Neural progenitor cell (in vitro differentiated cells): ENCODE data around the gene DYSF. TPM values are rescaled to one million over a fixed set of nuclear protein-coding genes. Genes with fewer than 3 reads are reported as not detected.

ENCODE experiments used
- DNase-seq: peaks from one replicate; pipeline ENCODE4 v3.0.0-alpha.2; 2016; ENCODE audit warnings: low spot score
- H2AFZ ChIP-seq: fragments of 200-600 bp; sonication (generic); replicated peaks from 2 replicates; pipeline ENCODE4 v1.6.1; 2016; ENCODE audit warnings: antibody characterized with exemption
- H3F3A ChIP-seq: fragments of 200-600 bp; sonication (generic); 2 replicates; pipeline ENCODE4 v1.6.1; 2016; ENCODE audit warnings: antibody characterized with exemption, low read depth
- H3K27ac ChIP-seq: fragments of 200-600 bp; sonication (generic); 2 replicates; pipeline ENCODE4 v1.5.1; 2016; ENCODE audit warnings: mild to moderate bottlenecking
- H3K27me3 ChIP-seq: fragments of 200-600 bp; sonication (generic); 2 replicates; pipeline ENCODE4 v1.6.1; 2016; ENCODE audit warnings: mild to moderate bottlenecking, moderate library complexity
- H3K36me3 ChIP-seq: fragments of 200-600 bp; sonication (generic); 2 replicates; pipeline ENCODE4 v1.5.1; 2016
- H3K4me1 ChIP-seq: fragments of 200-600 bp; sonication (generic); 2 replicates; pipeline ENCODE4 v1.6.1; 2016; ENCODE audit warnings: mixed run types
- H3K4me2 ChIP-seq: fragments of 200-600 bp; sonication (generic); 2 replicates; pipeline ENCODE4 v1.6.1; 2016
- H3K4me3 ChIP-seq: fragments of 200-600 bp; sonication (generic); 2 replicates; pipeline ENCODE4 v1.5.1; 2016
- H3K79me2 ChIP-seq: fragments of 200-600 bp; sonication (generic); 2 replicates; pipeline ENCODE4 v1.6.1; 2016; ENCODE audit warnings: low read depth
- H3K9ac ChIP-seq: fragments of 200-600 bp; sonication (generic); 2 replicates; pipeline ENCODE4 v1.6.1; 2016
- H3K9me3 ChIP-seq: fragments of 200-600 bp; sonication (generic); 2 replicates; pipeline ENCODE4 v1.5.1; 2016; ENCODE audit warnings: low read depth
- H4K20me1 ChIP-seq: fragments of 200-600 bp; sonication (generic); 2 replicates; pipeline ENCODE4 v1.6.1; 2016; ENCODE audit warnings: low read depth
- H3K27ac Mint-ChIP-seq: 3 replicates; pipeline ENCODE4 v1.8.0; 2021; ENCODE audit warnings: mixed read lengths
- H3K27me3 Mint-ChIP-seq: 2 replicates; pipeline ENCODE4 v1.8.0; 2022; ENCODE audit warnings: low read depth, mild to moderate bottlenecking, inconsistent platforms, moderate library complexity, mixed read lengths; ENCODE audit not compliant: insufficient read depth
- H3K36me3 Mint-ChIP-seq: 3 replicates; pipeline ENCODE4 v1.8.0; 2021; ENCODE audit warnings: mixed read lengths
- H3K4me1 Mint-ChIP-seq: 3 replicates; pipeline ENCODE4 v1.8.0; 2021; ENCODE audit warnings: mixed read lengths
- H3K4me3 Mint-ChIP-seq: 3 replicates; pipeline ENCODE4 v1.8.0; 2021; ENCODE audit warnings: mild to moderate bottlenecking, moderate library complexity, mixed read lengths
- H3K9me3 Mint-ChIP-seq: 3 replicates; pipeline ENCODE4 v1.8.0; 2020; ENCODE audit warnings: mixed read lengths
- CTCF ChIP-seq: fragments of 200-600 bp; sonication (generic); IDR thresholded peaks from 2 replicates; pipeline ENCODE4 v1.5.1; 2017; ENCODE audit warnings: antibody characterized with exemption, mild to moderate bottlenecking
- EZH2 ChIP-seq: fragments of 200-600 bp; sonication (generic); IDR thresholded peaks from 2 replicates; pipeline ENCODE4 v1.6.1; 2017; ENCODE audit warnings: antibody characterized with exemption, mild to moderate bottlenecking, moderate library complexity
- EZH2phosphoT487 ChIP-seq: fragments of 200-600 bp; sonication (generic); IDR thresholded peaks from 2 replicates; pipeline ENCODE4 v1.6.1; 2017; ENCODE audit warnings: antibody characterized with exemption
- total RNA-seq: library from RNA; depleted of rRNA; stranded (reverse); fragments of >200 nt; gene quantifications from 2 replicates; pipeline ENCODE4 v1.2.3, GENCODE V29; 2015; ENCODE audit warnings: low replicate concordance

Gene DYSF
- total RNA-seq, 1 donor from 2014 or later = 0.39 TPM

GRCh38 chr2:71417300-71418202 is 35.8 kb upstream of the DYSF start:
- Histone ChIP-seq H3K4me3 (peak overlapping the region; percentile 51), H3K27me3 (no peaks in the 10 kb centered on the region), H3K4me1 (peaks cover 20% of the 10 kb centered on the region), H3K9ac (no peak overlapping the region), H3K4me2 (peak overlapping the region; percentile 88), H3K36me3 (peaks cover 20% of the 10 kb centered on the region), H3F3A (peaks cover 17% of the 10 kb centered on the region), H3K79me2 (peaks cover 50% of the 10 kb centered on the region), H3K9me3 (no peaks in the 10 kb centered on the region), H2AFZ (no peak overlapping the region), H3K27ac (peak overlapping the region; percentile 35), H4K20me1 (no peaks in the 10 kb centered on the region)
- Mint-ChIP-seq H3K36me3 (peaks cover 5% of the 10 kb centered on the region), H3K27me3 (no peaks in the 10 kb centered on the region), H3K4me3 (peak overlapping the region; percentile 88), H3K9me3 (no peaks in the 10 kb centered on the region), H3K4me1 (peaks cover 5% of the 10 kb centered on the region), H3K27ac (peak overlapping the region; percentile 97)
- TF ChIP-seq EZH2phosphoT487 (no peak), CTCF (no peak), EZH2 (no peak)
- peak; percentile 14 for DNase-seq

- no peak overlapping the region for H2AFZ ChIP-seq
- H3K4me2 ChIP-seq = no peak overlapping the region
- no peak for DNase-seq
- H3K4me3 ChIP-seq = no peak overlapping the region
- H3K27ac ChIP-seq = no peak overlapping the region
- H3K36me3 ChIP-seq = peaks cover 28% of the 10 kb centered on the region
- no peak overlapping the region for H3K27ac Mint-ChIP-seq
- no peaks in the 10 kb centered on the region for H3K9me3 ChIP-seq
- H3K4me1 ChIP-seq = peaks cover 25% of the 10 kb centered on the region
- H3K4me1 Mint-ChIP-seq = peaks cover 5% of the 10 kb centered on the region
- H3K27me3 ChIP-seq = no peaks in the 10 kb centered on the region
- H3K9ac ChIP-seq = no peak overlapping the region
- H3F3A ChIP-seq = peaks cover 28% of the 10 kb centered on the region
- TF ChIP-seq CTCF (no peak), EZH2phosphoT487 (no peak), EZH2 (no peak)
- H3K9me3 Mint-ChIP-seq = no peaks in the 10 kb centered on the region
- no peaks in the 10 kb centered on the region for H3K27me3 Mint-ChIP-seq
- no peak overlapping the region for H3K4me3 Mint-ChIP-seq
- H4K20me1 ChIP-seq = no peaks in the 10 kb centered on the region
- H3K79me2 ChIP-seq = peaks cover 63% of the 10 kb centered on the region
- H3K36me3 Mint-ChIP-seq = peaks cover 17% of the 10 kb centered on the region
Measured at GRCh38 chr2:71419145-71419544, 34.2 kb upstream of the DYSF start.

- Histone ChIP-seq H3K9me3 (no peaks in the 10 kb centered on the region), H3K27ac (no peak overlapping the region), H3K27me3 (no peaks in the 10 kb centered on the region), H3K4me2 (no peak overlapping the region), H3F3A (peaks cover 31% of the 10 kb centered on the region), H4K20me1 (no peaks in the 10 kb centered on the region), H3K79me2 (peaks cover 69% of the 10 kb centered on the region), H3K4me1 (peaks cover 25% of the 10 kb centered on the region), H3K9ac (no peak overlapping the region), H3K36me3 (peaks cover 28% of the 10 kb centered on the region), H3K4me3 (no peak overlapping the region), H2AFZ (no peak overlapping the region)
- H3K27ac Mint-ChIP-seq = no peak overlapping the region
- DNase-seq = no peak
- H3K9me3 Mint-ChIP-seq = no peaks in the 10 kb centered on the region
- H3K4me3 Mint-ChIP-seq = no peak overlapping the region
- TF ChIP-seq EZH2phosphoT487 (no peak), CTCF (no peak)
- H3K36me3 Mint-ChIP-seq = peaks cover 24% of the 10 kb centered on the region
- peaks cover 7% of the 10 kb centered on the region for H3K4me1 Mint-ChIP-seq
- no peaks in the 10 kb centered on the region for H3K27me3 Mint-ChIP-seq
Measured at GRCh38 chr2:71419976-71420375, 33.4 kb upstream of the DYSF start.
